HEK293 (cell line): ENCODE data around the gene INTS2.
A peak's percentile ranks its signal among the peaks of the same experiment; 100 is the strongest.

Source experiments
- CTCF ChIA-PET: fragments of 350-600 bp; formaldehyde crosslinking; extraction: SDS; loops from one replicate; lab custom pipeline; 2021; ENCODE audit warnings: antibody characterized with exemption; lab: Yijun Ruan, JAX
- POLR2A ChIA-PET: fragments of 300-600 bp; formaldehyde crosslinking; extraction: SDS; loops from one replicate; lab custom pipeline; 2020; ENCODE audit warnings: antibody characterized with exemption, inconsistent platforms; lab: Yijun Ruan, JAX
- H3K27ac ChIP-seq: fragments of 200-500 bp; sonication (Bioruptor generic); 2 replicates; pipeline ENCODE4 v1.5.1; 2014; ENCODE audit warnings: low read depth, low read length, control low read depth, inconsistent platforms; ENCODE audit errors: extremely low read depth
- H3K36me3 ChIP-seq, 2 experiments: fragments of 200-500 bp in 1 of 2; sonication (Bioruptor generic) in 1 of 2; 1 replicate in 1 of 2; 2 replicates in 1 of 2; pipeline ENCODE4 v1.5.1; 2014 to 2017; ENCODE audit warnings: inconsistent platforms in 2 of 2, low read length in 2 of 2; ENCODE audit not compliant: control insufficient read depth in 2 of 2, insufficient read depth in 1 of 2
- H3K4me1 ChIP-seq: fragments of 200-500 bp; sonication (Bioruptor generic); 2 replicates; pipeline ENCODE4 v1.5.1; 2014; ENCODE audit warnings: mild to moderate bottlenecking, low read length, inconsistent platforms; ENCODE audit not compliant: control insufficient read depth, insufficient read depth
- H3K4me3 ChIP-seq: 2 replicates; pipeline ENCODE4 v1.5.1; 2011; ENCODE audit warnings: low read depth, mild to moderate bottlenecking, control low read depth, low read length, moderate library complexity
- H3K9me3 ChIP-seq: fragments of 200-500 bp; sonication (Bioruptor generic); 2 replicates; pipeline ENCODE4 v1.5.1; 2014; ENCODE audit warnings: low read depth, low read length, inconsistent platforms; ENCODE audit not compliant: control insufficient read depth, insufficient read depth
- HOXC10 ChIP-seq: sonication (generic); formaldehyde crosslinking; IDR thresholded peaks from 2 replicates; pipeline ENCODE4 v1.8.1; 2023; ENCODE audit warnings: mild to moderate bottlenecking, missing genetic modification reagents
- KLF9 ChIP-seq: fragments of 450-650 bp; formaldehyde crosslinking; IDR thresholded peaks from 2 replicates; pipeline ENCODE4 v1.5.1; 2016; ENCODE audit warnings: missing biosample characterization, missing genetic modification characterization, low read depth
- SP7 ChIP-seq: fragments of 450-650 bp; formaldehyde crosslinking; IDR thresholded peaks from 2 replicates; pipeline ENCODE4 v1.5.1; 2016; ENCODE audit warnings: missing biosample characterization, missing genetic modification characterization
- ZBTB1 ChIP-seq: fragments of 450-650 bp; formaldehyde crosslinking; IDR thresholded peaks from 2 replicates; pipeline ENCODE4 v1.5.1; 2016; ENCODE audit warnings: missing biosample characterization, missing genetic modification characterization
- ZBTB20 ChIP-seq: fragments of 450-650 bp; formaldehyde crosslinking; IDR thresholded peaks from 2 replicates; pipeline ENCODE4 v1.5.1; 2016; ENCODE audit warnings: missing biosample characterization, missing genetic modification characterization
- ZNF10 ChIP-seq: fragments of 450-650 bp; formaldehyde crosslinking; IDR thresholded peaks from 2 replicates; pipeline ENCODE4 v1.5.1; 2017; ENCODE audit warnings: missing biosample characterization, missing genetic modification characterization
- ZNF138 ChIP-seq: fragments of 450-650 bp; formaldehyde crosslinking; IDR thresholded peaks from 2 replicates; pipeline ENCODE4 v1.5.1; 2016; ENCODE audit warnings: missing biosample characterization, missing genetic modification characterization, borderline replicate concordance
- ZNF266 ChIP-seq: fragments of 450-650 bp; formaldehyde crosslinking; IDR thresholded peaks from 2 replicates; pipeline ENCODE4 v1.5.1; 2016; ENCODE audit warnings: missing biosample characterization, missing genetic modification characterization, low read depth
- ZNF529 ChIP-seq: fragments of 450-650 bp; formaldehyde crosslinking; IDR thresholded peaks from 2 replicates; pipeline ENCODE4 v1.5.1; 2017; ENCODE audit warnings: missing genetic modification characterization, missing biosample characterization; ENCODE audit not compliant: insufficient replicate concordance
- ZNF558 ChIP-seq: fragments of 450-650 bp; formaldehyde crosslinking; IDR thresholded peaks from 2 replicates; pipeline ENCODE4 v1.5.1; 2016; ENCODE audit warnings: missing biosample characterization, missing genetic modification characterization
- ZNF585B ChIP-seq: fragments of 450-650 bp; formaldehyde crosslinking; IDR thresholded peaks from 2 replicates; pipeline ENCODE4 v1.5.1; 2016; ENCODE audit warnings: missing biosample characterization, missing genetic modification characterization
- ZNF600 ChIP-seq: fragments of 450-650 bp; formaldehyde crosslinking; IDR thresholded peaks from 2 replicates; pipeline ENCODE4 v1.5.1; 2016; ENCODE audit warnings: missing biosample characterization, missing genetic modification characterization
- ZNF623 ChIP-seq: fragments of 450-650 bp; formaldehyde crosslinking; IDR thresholded peaks from 2 replicates; pipeline ENCODE4 v1.5.1; 2016; ENCODE audit warnings: missing biosample characterization, missing genetic modification characterization
- ZSCAN16 ChIP-seq: fragments of 450-650 bp; formaldehyde crosslinking; IDR thresholded peaks from 2 replicates; pipeline ENCODE4 v1.5.1; 2016; ENCODE audit warnings: missing biosample characterization, missing genetic modification characterization
- TF ChIP-seq, protein P1 (sequence below): fragments of 450-650 bp; formaldehyde crosslinking; conservative IDR thresholded peaks from 2 replicates; pipeline ENCODE4 v1.5.1; 2016; ENCODE audit warnings: low read depth, missing biosample characterization, missing genetic modification characterization
- TF ChIP-seq, protein P2 (sequence below): fragments of 450-650 bp; IDR thresholded peaks from 2 replicates; pipeline ENCODE4 v1.5.1; 2018; ENCODE audit warnings: missing biosample characterization, mild to moderate bottlenecking, missing genetic modification characterization
- TF ChIP-seq, protein P3 (sequence below): fragments of 450-650 bp; formaldehyde crosslinking; IDR thresholded peaks from 2 replicates; pipeline ENCODE4 v1.5.1; 2016; ENCODE audit warnings: missing biosample characterization, missing genetic modification characterization

INTS2 gene

DNA sequence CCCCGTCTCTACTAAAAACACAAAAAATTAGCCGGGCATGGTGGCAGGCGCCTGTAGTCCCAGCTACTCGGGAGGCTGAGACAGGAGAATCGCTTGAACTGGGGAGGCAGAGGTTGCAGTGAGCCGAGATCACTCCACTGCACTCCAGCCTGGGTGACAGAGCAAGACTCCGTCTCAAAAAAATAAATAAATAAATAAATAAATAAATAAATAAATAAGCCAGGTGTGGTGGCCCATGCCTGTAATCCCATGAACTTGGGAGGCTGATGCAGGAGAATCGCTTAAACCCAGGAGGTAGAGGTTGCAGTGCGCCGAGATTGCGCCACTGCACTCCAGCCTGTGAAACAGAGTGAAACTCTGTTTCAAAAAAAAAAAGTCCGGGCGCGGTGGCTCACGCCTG, 12.6 kb downstream of the INTS2 start (continued):
- TF ChIP-seq, protein P1, sequence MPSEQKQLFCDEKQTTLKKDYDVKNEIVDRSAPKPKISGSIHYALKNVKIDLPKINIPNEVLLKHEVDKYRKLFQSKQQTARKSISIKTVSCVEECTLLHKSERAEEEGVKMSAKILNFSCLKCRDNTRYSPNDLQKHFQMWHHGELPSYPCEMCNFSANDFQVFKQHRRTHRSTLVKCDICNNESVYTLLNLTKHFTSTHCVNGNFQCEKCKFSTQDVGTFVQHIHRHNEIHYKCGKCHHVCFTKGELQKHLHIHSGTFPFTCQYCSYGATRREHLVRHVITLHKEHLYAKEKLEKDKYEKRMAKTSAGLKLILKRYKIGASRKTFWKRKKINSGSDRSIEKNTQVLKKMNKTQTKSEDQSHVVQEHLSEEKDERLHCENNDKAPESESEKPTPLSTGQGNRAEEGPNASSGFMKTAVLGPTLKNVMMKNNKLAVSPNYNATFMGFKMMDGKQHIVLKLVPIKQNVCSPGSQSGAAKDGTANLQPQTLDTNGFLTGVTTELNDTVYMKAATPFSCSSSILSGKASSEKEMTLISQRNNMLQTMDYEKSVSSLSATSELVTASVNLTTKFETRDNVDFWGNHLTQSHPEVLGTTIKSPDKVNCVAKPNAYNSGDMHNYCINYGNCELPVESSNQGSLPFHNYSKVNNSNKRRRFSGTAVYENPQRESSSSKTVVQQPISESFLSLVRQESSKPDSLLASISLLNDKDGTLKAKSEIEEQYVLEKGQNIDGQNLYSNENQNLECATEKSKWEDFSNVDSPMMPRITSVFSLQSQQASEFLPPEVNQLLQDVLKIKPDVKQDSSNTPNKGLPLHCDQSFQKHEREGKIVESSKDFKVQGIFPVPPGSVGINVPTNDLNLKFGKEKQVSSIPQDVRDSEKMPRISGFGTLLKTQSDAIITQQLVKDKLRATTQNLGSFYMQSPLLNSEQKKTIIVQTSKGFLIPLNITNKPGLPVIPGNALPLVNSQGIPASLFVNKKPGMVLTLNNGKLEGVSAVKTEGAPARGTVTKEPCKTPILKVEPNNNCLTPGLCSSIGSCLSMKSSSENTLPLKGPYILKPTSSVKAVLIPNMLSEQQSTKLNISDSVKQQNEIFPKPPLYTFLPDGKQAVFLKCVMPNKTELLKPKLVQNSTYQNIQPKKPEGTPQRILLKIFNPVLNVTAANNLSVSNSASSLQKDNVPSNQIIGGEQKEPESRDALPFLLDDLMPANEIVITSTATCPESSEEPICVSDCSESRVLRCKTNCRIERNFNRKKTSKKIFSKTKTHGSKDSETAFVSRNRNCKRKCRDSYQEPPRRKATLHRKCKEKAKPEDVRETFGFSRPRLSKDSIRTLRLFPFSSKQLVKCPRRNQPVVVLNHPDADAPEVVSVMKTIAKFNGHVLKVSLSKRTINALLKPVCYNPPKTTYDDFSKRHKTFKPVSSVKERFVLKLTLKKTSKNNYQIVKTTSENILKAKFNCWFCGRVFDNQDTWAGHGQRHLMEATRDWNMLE (tag by site-specific recombination) = peak; percentile 67; the same call in 1 of the 2 replicates
- TF ChIP-seq ZNF266 (tag by site-specific recombination) = peak; percentile 29; the same call in 1 of the 2 replicates
- peak; percentile 48 for TF ChIP-seq ZNF623 (tag by site-specific recombination)

DNA sequence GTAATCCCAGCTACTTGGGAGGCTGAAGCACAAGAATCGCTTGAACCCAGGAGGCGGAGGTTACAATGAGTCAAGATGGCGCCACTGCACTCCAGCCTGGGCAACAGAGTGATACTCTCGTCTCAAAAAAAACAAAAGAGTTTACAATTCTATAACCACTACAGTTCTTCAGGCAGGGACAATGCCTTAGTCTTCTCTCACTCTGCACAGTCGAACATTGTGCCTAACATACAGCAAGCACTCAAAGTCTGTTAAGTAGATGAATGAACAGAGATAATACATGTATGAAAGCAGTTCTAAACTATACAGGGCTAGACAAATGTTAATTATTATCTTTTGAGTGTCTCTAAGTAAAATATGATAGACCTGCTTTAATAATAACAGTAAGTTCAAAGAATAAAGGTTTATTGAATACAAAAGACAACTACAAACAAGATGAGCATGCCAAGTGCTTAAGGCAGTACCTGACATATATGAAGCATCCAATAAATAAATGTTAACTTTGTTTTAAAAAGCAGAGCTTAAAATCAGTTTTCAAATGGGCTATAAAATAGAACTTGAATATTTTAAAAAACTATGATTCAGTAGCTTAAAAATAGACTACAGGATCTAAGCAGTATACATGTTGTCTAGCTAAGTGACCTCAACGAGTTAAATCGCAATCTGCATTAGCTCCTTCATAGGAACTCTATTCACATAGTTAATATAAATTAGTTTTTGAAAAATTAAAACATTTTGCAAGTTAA, 19.3 kb downstream of the INTS2 start:
- ChIA-PET CTCF (interaction anchor here (0.6 kb wide), 1 partner anchor 19 kb away, joined by 3 read pairs; no protein-coding TSS in a partner anchor), POLR2A (no interaction called here)
- H3K9me3 ChIP-seq = no peaks in the 10 kb centered on the region
- H3K36me3 ChIP-seq = peaks cover 74 to 81% of the 10 kb centered on the region in 2 experiments
- no peak overlapping the region for H3K27ac ChIP-seq
- H3K4me3 ChIP-seq = no peak overlapping the region
- TF ChIP-seq, protein P2, sequence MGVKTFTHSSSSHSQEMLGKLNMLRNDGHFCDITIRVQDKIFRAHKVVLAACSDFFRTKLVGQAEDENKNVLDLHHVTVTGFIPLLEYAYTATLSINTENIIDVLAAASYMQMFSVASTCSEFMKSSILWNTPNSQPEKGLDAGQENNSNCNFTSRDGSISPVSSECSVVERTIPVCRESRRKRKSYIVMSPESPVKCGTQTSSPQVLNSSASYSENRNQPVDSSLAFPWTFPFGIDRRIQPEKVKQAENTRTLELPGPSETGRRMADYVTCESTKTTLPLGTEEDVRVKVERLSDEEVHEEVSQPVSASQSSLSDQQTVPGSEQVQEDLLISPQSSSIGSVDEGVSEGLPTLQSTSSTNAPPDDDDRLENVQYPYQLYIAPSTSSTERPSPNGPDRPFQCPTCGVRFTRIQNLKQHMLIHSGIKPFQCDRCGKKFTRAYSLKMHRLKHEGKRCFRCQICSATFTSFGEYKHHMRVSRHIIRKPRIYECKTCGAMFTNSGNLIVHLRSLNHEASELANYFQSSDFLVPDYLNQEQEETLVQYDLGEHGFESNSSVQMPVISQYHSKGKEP (tag by site-specific recombination) = no peak
- no peaks in the 10 kb centered on the region for H3K4me1 ChIP-seq

DNA sequence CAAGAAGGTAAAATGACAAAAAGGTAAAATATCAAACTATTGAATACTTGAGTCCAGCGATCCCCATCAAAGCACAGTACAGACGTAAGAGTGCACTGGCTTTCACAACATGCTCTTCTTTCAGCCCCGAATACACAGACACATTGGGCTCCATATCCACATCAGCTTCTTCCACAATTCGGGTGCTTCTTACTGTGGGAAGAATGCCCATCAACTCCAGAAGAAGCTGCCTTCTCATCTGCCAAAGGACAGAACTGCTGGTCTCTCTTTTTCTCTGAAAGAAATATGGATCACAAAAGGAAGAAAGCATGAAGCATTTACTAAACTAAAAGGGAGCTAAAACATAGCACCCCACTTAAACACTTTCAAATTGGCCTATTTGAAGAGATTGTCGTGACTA, 20.4 kb downstream of the INTS2 start:
- H3K4me1 ChIP-seq = no peaks in the 10 kb centered on the region
- H3K36me3 ChIP-seq = peaks cover 82 to 89% of the 10 kb centered on the region in 2 experiments
- H3K9me3 ChIP-seq = no peaks in the 10 kb centered on the region
- TF ChIP-seq, protein P3, sequence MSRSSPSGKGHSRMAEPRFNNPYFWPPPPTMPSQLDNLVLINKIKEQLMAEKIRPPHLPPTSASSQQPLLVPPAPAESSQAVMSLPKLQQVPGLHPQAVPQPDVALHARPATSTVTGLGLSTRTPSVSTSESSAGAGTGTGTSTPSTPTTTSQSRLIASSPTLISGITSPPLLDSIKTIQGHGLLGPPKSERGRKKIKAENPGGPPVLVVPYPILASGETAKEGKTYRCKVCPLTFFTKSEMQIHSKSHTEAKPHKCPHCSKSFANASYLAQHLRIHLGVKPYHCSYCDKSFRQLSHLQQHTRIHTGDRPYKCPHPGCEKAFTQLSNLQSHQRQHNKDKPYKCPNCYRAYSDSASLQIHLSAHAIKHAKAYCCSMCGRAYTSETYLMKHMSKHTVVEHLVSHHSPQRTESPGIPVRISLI (tag by site-specific recombination) = no peak
- TF ChIP-seq ZNF10 (tag by site-specific recombination) (no peak), SP7 (tag by site-specific recombination) (no peak), ZNF600 (no peak), ZBTB20 (tag by site-specific recombination) (no peak), ZSCAN16 (tag by site-specific recombination) (no peak), ZNF558 (tag by site-specific recombination) (no peak), ZBTB1 (tag by site-specific recombination) (no peak), ZNF138 (tag by site-specific recombination) (no peak), HOXC10 (CRISPR knock-in tag) (no peak), ZNF529 (tag by site-specific recombination) (no peak), KLF9 (no peak), ZNF585B (tag by site-specific recombination) (no peak)
- no peak overlapping the region for H3K27ac ChIP-seq
- H3K4me3 ChIP-seq = no peak overlapping the region
- POLR2A ChIA-PET = no interaction called here
- CTCF ChIA-PET = interaction anchor here (0.5 kb wide), 1 partner anchor 8 kb away, joined by 3 read pairs; no protein-coding TSS in a partner anchor
